ENCODE measurements around the gene SEMA4D.

The SEMA4D gene

GRCh38 chr9:89447416-89447815 is 50.5 kb downstream of the SEMA4D start:
- no peak overlapping the region for H4K8ac ChIP-seq (ENCODE audit: low read depth, low read length)

GRCh38 chr9:89446961-89447310 is 51.0 kb downstream of the SEMA4D start:
- Histone ChIP-seq H3K9ac (ENCODE audit: low read length) (no peak overlapping the region), H3K4me2 (ENCODE audit: low read length) (no peak overlapping the region), H4K8ac (ENCODE audit: low read depth, low read length) (no peak overlapping the region), H3K4ac (ENCODE audit: low read depth, low read length) (no peak overlapping the region), H3K27ac (ENCODE audit: low read depth, low read length) (no peak overlapping the region), H2BK15ac (replicated peaks; ENCODE audit: low read depth) (no peak overlapping the region), H4K5ac (ENCODE audit: low read length) (no peak overlapping the region), H3K79me2 (ENCODE audit: control insufficient read depth, insufficient read depth, low read length) (no peaks in the 10 kb centered on the region), H3K36me3 (ENCODE audit: control insufficient read depth, insufficient read depth, low read length) (no peaks in the 10 kb centered on the region), H2BK120ac (ENCODE audit: low read depth, low read length) (no peak overlapping the region), H3K27me3 (ENCODE audit: insufficient read depth, low read length, poor library complexity) (no peaks in the 10 kb centered on the region), H3K4me3 (ENCODE audit: low read length) (no peak overlapping the region), H3K23ac (ENCODE audit: low read length) (no peak overlapping the region), H2BK5ac (ENCODE audit: low read length) (no peak overlapping the region), H2AK5ac (ENCODE audit: low read length) (no peak overlapping the region), H3K4me1 (ENCODE audit: control insufficient read depth, low read depth, low read length) (no peaks in the 10 kb centered on the region), H3K56ac (ENCODE audit: low read length) (no peak overlapping the region), H3K18ac (ENCODE audit: low read length) (no peak overlapping the region), H3K79me1 (ENCODE audit: low read length) (no peaks in the 10 kb centered on the region)
- no CpG with 5 or more reads among the region's 8 CpGs for WGBS (ENCODE audit: extremely low coverage, insufficient coverage, low lambda C conversion rate)
- DNase-seq: no peak

More at GRCh38 chr9:89447416-89447815, 50.5 kb downstream of the SEMA4D start:
- no peaks in the 10 kb centered on the region for H3K36me3 ChIP-seq (ENCODE audit: control insufficient read depth, insufficient read depth, low read length)
- no CpG with 5 or more reads among the region's 8 CpGs for WGBS (ENCODE audit: extremely low coverage, insufficient coverage, low lambda C conversion rate)
- no peak overlapping the region for H2AK5ac ChIP-seq (ENCODE audit: low read length)
- H3K4ac ChIP-seq (ENCODE audit: low read depth, low read length): no peak overlapping the region
- H3K27me3 ChIP-seq (ENCODE audit: insufficient read depth, low read length, poor library complexity): no peaks in the 10 kb centered on the region
- no peak overlapping the region for H3K56ac ChIP-seq (ENCODE audit: low read length)
- no peak overlapping the region for H3K27ac ChIP-seq (ENCODE audit: low read depth, low read length)
- H3K4me3 ChIP-seq (ENCODE audit: low read length): no peak overlapping the region
- DNase-seq: no peak
- H3K23ac ChIP-seq (ENCODE audit: low read length): no peak overlapping the region
- no peaks in the 10 kb centered on the region for H3K79me2 ChIP-seq (ENCODE audit: control insufficient read depth, insufficient read depth, low read length)
- no peak overlapping the region for H3K9ac ChIP-seq (ENCODE audit: low read length)
- no peak overlapping the region for H4K5ac ChIP-seq (ENCODE audit: low read length)
- H3K4me2 ChIP-seq (ENCODE audit: low read length): no peak overlapping the region
- H3K18ac ChIP-seq (ENCODE audit: low read length): no peak overlapping the region
- H2BK120ac ChIP-seq (ENCODE audit: low read depth, low read length): no peak overlapping the region
- H2BK15ac ChIP-seq (replicated peaks; ENCODE audit: low read depth): no peak overlapping the region
- no peaks in the 10 kb centered on the region for H3K79me1 ChIP-seq (ENCODE audit: low read length)
- H3K4me1 ChIP-seq (ENCODE audit: control insufficient read depth, low read depth, low read length): no peaks in the 10 kb centered on the region
- H2BK5ac ChIP-seq (ENCODE audit: low read length): no peak overlapping the region

- Histone ChIP-seq H3K79me1 (ENCODE audit: low read length) (no peaks in the 10 kb centered on the region), H3K27me3 (ENCODE audit: insufficient read depth, low read length, poor library complexity) (no peaks in the 10 kb centered on the region), H2BK120ac (ENCODE audit: low read depth, low read length) (no peak overlapping the region), H2BK15ac (replicated peaks; ENCODE audit: low read depth) (no peak overlapping the region), H3K23ac (ENCODE audit: low read length) (no peak overlapping the region), H3K18ac (ENCODE audit: low read length) (no peak overlapping the region), H3K27ac (ENCODE audit: low read depth, low read length) (no peak overlapping the region), H3K79me2 (ENCODE audit: control insufficient read depth, insufficient read depth, low read length) (no peaks in the 10 kb centered on the region), H4K5ac (ENCODE audit: low read length) (no peak overlapping the region), H3K36me3 (ENCODE audit: control insufficient read depth, insufficient read depth, low read length) (no peaks in the 10 kb centered on the region), H3K4ac (ENCODE audit: low read depth, low read length) (no peak overlapping the region), H4K8ac (ENCODE audit: low read depth, low read length) (no peak overlapping the region), H2BK5ac (ENCODE audit: low read length) (no peak overlapping the region), H3K4me1 (ENCODE audit: control insufficient read depth, low read depth, low read length) (no peaks in the 10 kb centered on the region), H3K56ac (ENCODE audit: low read length) (no peak overlapping the region), H3K4me3 (ENCODE audit: low read length) (no peak overlapping the region), H2AK5ac (ENCODE audit: low read length) (no peak overlapping the region), H3K4me2 (ENCODE audit: low read length) (no peak overlapping the region), H3K9ac (ENCODE audit: low read length) (no peak overlapping the region)
- DNase-seq: no peak
- no CpG with 5 or more reads among the region's 13 CpGs for WGBS (ENCODE audit: extremely low coverage, insufficient coverage, low lambda C conversion rate)
Observed at GRCh38 chr9:89446261-89446960, 51.5 kb downstream of the SEMA4D start.

GRCh38 chr9:89445801-89446251 is 52.1 kb downstream of the SEMA4D start:
- Histone ChIP-seq H4K8ac (ENCODE audit: low read depth, low read length) (no peak overlapping the region), H3K36me3 (ENCODE audit: control insufficient read depth, insufficient read depth, low read length) (no peaks in the 10 kb centered on the region), H3K79me1 (ENCODE audit: low read length) (no peaks in the 10 kb centered on the region)

GRCh38 chr9:89444925-89445765 is 52.8 kb downstream of the SEMA4D start:
- no peak overlapping the region for H3K9ac ChIP-seq (ENCODE audit: low read length)
- no CpG with 5 or more reads among the region's 16 CpGs for WGBS (ENCODE audit: extremely low coverage, insufficient coverage, low lambda C conversion rate)
- no peak overlapping the region for H3K18ac ChIP-seq (ENCODE audit: low read length)

More at GRCh38 chr9:89445801-89446251, 52.1 kb downstream of the SEMA4D start:
- H3K9ac ChIP-seq (ENCODE audit: low read length): no peak overlapping the region
- H3K4me2 ChIP-seq (ENCODE audit: low read length): no peak overlapping the region
- no peak overlapping the region for H2AK5ac ChIP-seq (ENCODE audit: low read length)
- WGBS (ENCODE audit: extremely low coverage, insufficient coverage, low lambda C conversion rate): no CpG with 5 or more reads among the region's 8 CpGs
- H3K56ac ChIP-seq (ENCODE audit: low read length): no peak overlapping the region
- H2BK5ac ChIP-seq (ENCODE audit: low read length): no peak overlapping the region
- H3K27me3 ChIP-seq (ENCODE audit: insufficient read depth, low read length, poor library complexity): no peaks in the 10 kb centered on the region
- no peak overlapping the region for H3K18ac ChIP-seq (ENCODE audit: low read length)
- no peaks in the 10 kb centered on the region for H3K4me1 ChIP-seq (ENCODE audit: control insufficient read depth, low read depth, low read length)
- no peak for DNase-seq
- H2BK120ac ChIP-seq (ENCODE audit: low read depth, low read length): no peak overlapping the region
- no peak overlapping the region for H4K5ac ChIP-seq (ENCODE audit: low read length)
- H3K4ac ChIP-seq (ENCODE audit: low read depth, low read length): no peak overlapping the region
- no peak overlapping the region for H2BK15ac ChIP-seq (replicated peaks; ENCODE audit: low read depth)
- no peaks in the 10 kb centered on the region for H3K79me2 ChIP-seq (ENCODE audit: control insufficient read depth, insufficient read depth, low read length)
- H3K27ac ChIP-seq (ENCODE audit: low read depth, low read length): no peak overlapping the region
- no peak overlapping the region for H3K4me3 ChIP-seq (ENCODE audit: low read length)
- H3K23ac ChIP-seq (ENCODE audit: low read length): no peak overlapping the region

More at GRCh38 chr9:89444925-89445765, 52.8 kb downstream of the SEMA4D start:
- Histone ChIP-seq H3K27me3 (ENCODE audit: insufficient read depth, low read length, poor library complexity) (no peaks in the 10 kb centered on the region), H3K4ac (ENCODE audit: low read depth, low read length) (no peak overlapping the region), H3K56ac (ENCODE audit: low read length) (no peak overlapping the region), H3K4me1 (ENCODE audit: control insufficient read depth, low read depth, low read length) (no peaks in the 10 kb centered on the region), H3K79me2 (ENCODE audit: control insufficient read depth, insufficient read depth, low read length) (no peaks in the 10 kb centered on the region), H3K36me3 (ENCODE audit: control insufficient read depth, insufficient read depth, low read length) (no peaks in the 10 kb centered on the region), H2BK15ac (replicated peaks; ENCODE audit: low read depth) (no peak overlapping the region), H4K5ac (ENCODE audit: low read length) (no peak overlapping the region), H3K4me3 (ENCODE audit: low read length) (no peak overlapping the region), H3K79me1 (ENCODE audit: low read length) (no peaks in the 10 kb centered on the region), H2AK5ac (ENCODE audit: low read length) (no peak overlapping the region), H4K8ac (ENCODE audit: low read depth, low read length) (no peak overlapping the region), H3K4me2 (ENCODE audit: low read length) (no peak overlapping the region), H3K23ac (ENCODE audit: low read length) (no peak overlapping the region), H2BK120ac (ENCODE audit: low read depth, low read length) (no peak overlapping the region), H3K27ac (ENCODE audit: low read depth, low read length) (no peak overlapping the region), H2BK5ac (ENCODE audit: low read length) (no peak overlapping the region)
- no peak for DNase-seq

All from mesendoderm (in vitro differentiated cells).